B cell (primary cell): ENCODE data around the gene PES1.

Source experiments
- EZH2 ChIP-seq: IDR thresholded peaks from 2 replicates; pipeline ENCODE4 v1.6.1; 2012; ENCODE audit warnings: borderline replicate concordance, low read depth, mild to moderate bottlenecking, moderate library complexity, low read length; ENCODE audit not compliant: insufficient read depth, poor library complexity, severe bottlenecking
- TF ChIP-seq, protein P1 (sequence below): fragments of 200-600 bp; IDR thresholded peaks from one replicate; pipeline ENCODE4 v1.8.0; 2022; ENCODE audit warnings: antibody characterized with exemption, mild to moderate bottlenecking

DNA sequence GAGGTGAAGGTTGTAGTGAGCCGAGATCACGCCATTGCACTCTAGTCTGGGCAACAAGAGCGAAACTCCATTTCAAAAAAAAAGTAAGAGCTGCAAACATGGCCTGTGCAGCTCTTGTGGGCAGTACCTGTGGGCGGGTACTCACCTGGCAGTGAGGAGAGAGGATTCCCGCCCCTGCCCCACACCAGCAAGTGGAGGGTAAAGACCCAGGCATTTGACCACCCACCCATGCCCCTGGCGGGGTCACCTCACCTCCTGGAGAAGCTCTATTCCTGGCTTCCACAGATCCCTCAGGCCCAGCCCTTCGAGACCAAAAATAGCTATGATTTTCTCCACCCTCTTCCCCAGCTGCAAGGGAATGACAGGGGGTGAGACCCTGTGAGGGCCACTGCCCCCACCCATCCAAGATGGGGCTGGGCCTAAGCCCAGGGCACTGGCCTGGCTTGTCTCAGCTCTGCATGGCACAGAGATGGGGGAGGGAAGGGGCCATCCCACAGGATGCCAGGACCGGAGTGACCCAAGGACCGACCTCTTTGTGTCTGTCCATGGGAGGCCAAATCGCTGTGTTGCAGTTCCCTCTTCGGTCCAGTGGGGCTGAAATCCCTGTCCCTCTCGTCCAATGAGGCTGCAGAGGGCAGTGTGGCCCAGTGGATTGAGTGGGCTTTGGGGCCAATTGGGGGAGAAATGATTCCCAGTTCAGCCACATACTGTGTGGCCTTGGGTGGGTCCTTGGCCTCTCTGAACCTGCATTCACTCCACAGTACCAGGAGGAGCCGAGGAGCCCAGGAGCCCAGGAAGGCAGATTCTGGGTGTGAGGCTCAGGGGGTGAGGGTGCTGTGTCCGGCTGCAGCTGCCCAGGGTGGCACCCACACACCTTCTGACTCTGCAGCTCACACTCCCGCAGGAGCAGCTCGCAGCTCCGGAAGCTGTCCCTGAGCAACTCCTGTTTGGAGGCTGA is 59.8 kb downstream of the PES1 start:
- TF ChIP-seq, protein P1, sequence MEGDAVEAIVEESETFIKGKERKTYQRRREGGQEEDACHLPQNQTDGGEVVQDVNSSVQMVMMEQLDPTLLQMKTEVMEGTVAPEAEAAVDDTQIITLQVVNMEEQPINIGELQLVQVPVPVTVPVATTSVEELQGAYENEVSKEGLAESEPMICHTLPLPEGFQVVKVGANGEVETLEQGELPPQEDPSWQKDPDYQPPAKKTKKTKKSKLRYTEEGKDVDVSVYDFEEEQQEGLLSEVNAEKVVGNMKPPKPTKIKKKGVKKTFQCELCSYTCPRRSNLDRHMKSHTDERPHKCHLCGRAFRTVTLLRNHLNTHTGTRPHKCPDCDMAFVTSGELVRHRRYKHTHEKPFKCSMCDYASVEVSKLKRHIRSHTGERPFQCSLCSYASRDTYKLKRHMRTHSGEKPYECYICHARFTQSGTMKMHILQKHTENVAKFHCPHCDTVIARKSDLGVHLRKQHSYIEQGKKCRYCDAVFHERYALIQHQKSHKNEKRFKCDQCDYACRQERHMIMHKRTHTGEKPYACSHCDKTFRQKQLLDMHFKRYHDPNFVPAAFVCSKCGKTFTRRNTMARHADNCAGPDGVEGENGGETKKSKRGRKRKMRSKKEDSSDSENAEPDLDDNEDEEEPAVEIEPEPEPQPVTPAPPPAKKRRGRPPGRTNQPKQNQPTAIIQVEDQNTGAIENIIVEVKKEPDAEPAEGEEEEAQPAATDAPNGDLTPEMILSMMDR, result no peak
- no peak for TF ChIP-seq EZH2
